Transverse colon (tissue), 4 donors: ENCODE results near the gene BABAM1. TPM values are rescaled to one million over a fixed set of nuclear protein-coding genes. Genes with fewer than 3 reads are reported as not detected.

Experiments
- DNase-seq: peaks from one replicate; pipeline ENCODE4 v3.0.0-alpha.2; 2019
- H3K27ac ChIP-seq, 4 donors: fragments of 200-600 bp; sonication (generic); 2 replicates each; pipeline ENCODE4 v1.5.1; 2016 to 2018; ENCODE audit warnings: inconsistent platforms in 4 of 4
- H3K27me3 ChIP-seq: fragments of 200-600 bp; sonication (generic); 2 replicates; pipeline ENCODE4 v1.5.1; 2017; ENCODE audit warnings: inconsistent platforms
- H3K36me3 ChIP-seq, 4 donors: fragments of 200-600 bp; sonication (generic); 2 replicates each; pipeline ENCODE4 v1.5.1; 2017 to 2019; ENCODE audit warnings: inconsistent platforms in 4 of 4
- H3K4me1 ChIP-seq, 4 donors: fragments of 200-600 bp; sonication (generic); 2 replicates each; pipeline ENCODE4 v1.5.1; 2017 to 2020; ENCODE audit warnings: inconsistent platforms in 4 of 4
- H3K4me3 ChIP-seq, 4 donors: fragments of 200-600 bp; sonication (generic); 1 replicate in 1 of 4; 2 replicates in 3 of 4; pipeline versions ENCODE4 v1.5.1 to v1.6.1; 2017 to 2019; ENCODE audit warnings: inconsistent platforms in 4 of 4
- H3K9me3 ChIP-seq, 2 donors: fragments of 200-600 bp; sonication (generic); 2 replicates each; pipeline ENCODE4 v1.5.1; 2017 to 2019; ENCODE audit warnings: inconsistent platforms in 2 of 2
- EP300 ChIP-seq: sonication (generic); formaldehyde crosslinking; IDR thresholded peaks from one replicate; pipeline ENCODE4 v1.6.1; 2017; ENCODE audit warnings: antibody characterized with exemption, low read depth
- POLR2A ChIP-seq: fragments of 450-650 bp; IDR thresholded peaks from one replicate; pipeline ENCODE4 v1.6.1; 2016; ENCODE audit warnings: antibody characterized with exemption, mild to moderate bottlenecking, moderate library complexity
- POLR2AphosphoS5 ChIP-seq, 3 donors: sonication (generic); formaldehyde crosslinking; IDR thresholded peaks; one replicate each; pipeline ENCODE4 v1.6.1; 2016; ENCODE audit warnings: antibody characterized with exemption in 3 of 3
- WGBS, 2 donors: methylation state at CpG; one replicate each; pipeline ENCODE4 v1.1.5; 2018; ENCODE audit warnings: low coverage in 1 of 2; 5-methylcytosine and 5-hydroxymethylcytosine counted together
- in situ Hi-C, 4 donors: fragments of 200-750 bp; cut with MboI; loops; one replicate each; pipeline versions ENCODE4 v1.15.0 to v1.15.1; 2017; ENCODE audit warnings: low sequenced_read_pairs in 3 of 4, low pct_ligation_motif_present in 1 of 4, low pct_unique_long_range_greater_than_20kb in 1 of 4
- intact Hi-C: fragments of 100-400 bp; cut with DNase I; formaldehyde crosslinking; loops from one replicate; pipeline ENCODE4 v1.15.1; 2023; ENCODE audit warnings: low total_unique reads
- total RNA-seq, 4 donors: library from RNA; depleted of rRNA; stranded (reverse); fragments of >200 nt; gene quantifications; one replicate each; pipeline ENCODE4 v1.1.0, GENCODE V29; 2016
- TF ChIP-seq, protein P1 (sequence below), 5 experiments: fragments of 200-600 bp in 3 of 5; fragments of 450-650 bp in 2 of 5; sonication (generic) in 3 of 5; IDR thresholded peaks; 1 replicate in 2 of 5; 2 replicates in 3 of 5; pipeline ENCODE4 v1.5.1; 2016 to 2017; ENCODE audit warnings: antibody characterized with exemption in 5 of 5, inconsistent platforms in 3 of 5, mild to moderate bottlenecking in 2 of 5, moderate library complexity in 1 of 5

BABAM1 gene
- total RNA-seq, 4 donors from 2014 or later: 56.2 to 364 (median 80.2) TPM

DNA sequence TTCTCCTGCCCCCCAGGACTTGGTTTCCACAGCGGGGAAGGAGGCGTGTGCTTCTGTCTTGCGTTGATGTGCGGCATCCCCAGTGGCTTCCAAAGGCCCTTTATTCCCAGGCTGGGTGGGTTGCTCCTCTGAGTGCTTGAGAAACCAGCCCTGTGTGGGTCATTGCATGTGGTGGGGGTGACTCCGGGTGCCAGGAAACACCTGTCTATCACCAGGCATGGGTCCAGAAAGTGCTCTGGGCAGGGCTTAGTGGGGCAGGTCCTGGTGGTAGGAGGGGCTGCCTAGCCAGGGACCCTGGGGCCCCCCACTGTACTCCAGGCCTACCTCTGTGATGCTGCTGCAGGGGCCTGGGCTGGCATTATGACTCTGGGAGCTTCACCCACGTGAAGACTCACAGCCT is 51.7 kb downstream of the BABAM1 start:
- TF ChIP-seq, protein P1, sequence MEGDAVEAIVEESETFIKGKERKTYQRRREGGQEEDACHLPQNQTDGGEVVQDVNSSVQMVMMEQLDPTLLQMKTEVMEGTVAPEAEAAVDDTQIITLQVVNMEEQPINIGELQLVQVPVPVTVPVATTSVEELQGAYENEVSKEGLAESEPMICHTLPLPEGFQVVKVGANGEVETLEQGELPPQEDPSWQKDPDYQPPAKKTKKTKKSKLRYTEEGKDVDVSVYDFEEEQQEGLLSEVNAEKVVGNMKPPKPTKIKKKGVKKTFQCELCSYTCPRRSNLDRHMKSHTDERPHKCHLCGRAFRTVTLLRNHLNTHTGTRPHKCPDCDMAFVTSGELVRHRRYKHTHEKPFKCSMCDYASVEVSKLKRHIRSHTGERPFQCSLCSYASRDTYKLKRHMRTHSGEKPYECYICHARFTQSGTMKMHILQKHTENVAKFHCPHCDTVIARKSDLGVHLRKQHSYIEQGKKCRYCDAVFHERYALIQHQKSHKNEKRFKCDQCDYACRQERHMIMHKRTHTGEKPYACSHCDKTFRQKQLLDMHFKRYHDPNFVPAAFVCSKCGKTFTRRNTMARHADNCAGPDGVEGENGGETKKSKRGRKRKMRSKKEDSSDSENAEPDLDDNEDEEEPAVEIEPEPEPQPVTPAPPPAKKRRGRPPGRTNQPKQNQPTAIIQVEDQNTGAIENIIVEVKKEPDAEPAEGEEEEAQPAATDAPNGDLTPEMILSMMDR (IDR thresholded peaks at IDR 0.05): no peak
- TF ChIP-seq POLR2AphosphoS5 (IDR thresholded peaks at IDR 0.05) (no peak), EP300 (no peak), POLR2A (no peak)
- no peaks in the 10 kb centered on the region for H3K27me3 ChIP-seq
- H3K4me3 ChIP-seq: no peak overlapping the region
- no peak for DNase-seq
- H3K9me3 ChIP-seq: no peaks in the 10 kb centered on the region
- 79 to 81% methylated on average over 2 to 5 of the region's 6 CpGs for WGBS, 2 donors
- intact Hi-C loops: no loop called here
- peak overlapping the region in 1 of 4 donors; percentile 74 for H3K27ac ChIP-seq
- in situ Hi-C loops: no loop called here
- peaks cover 0 to 12% (median 8%) of the 10 kb centered on the region in 4 donors for H3K4me1 ChIP-seq
- peaks cover 0 to 35% (median 16%) of the 10 kb centered on the region in 4 donors for H3K36me3 ChIP-seq

- H3K27me3 ChIP-seq: no peaks in the 10 kb centered on the region
- H3K4me3 ChIP-seq: no peak overlapping the region
- TF ChIP-seq EP300 (no peak), POLR2AphosphoS5 (IDR thresholded peaks at IDR 0.05) (no peak), POLR2A (no peak)
- TF ChIP-seq, protein P1 (IDR thresholded peaks at IDR 0.05): no peak
- H3K36me3 ChIP-seq: peaks cover 0 to 28% (median 13%) of the 10 kb centered on the region in 4 donors
- peaks cover 0 to 12% (median 8%) of the 10 kb centered on the region in 4 donors for H3K4me1 ChIP-seq
- DNase-seq: no peak
- WGBS, 2 donors: 90 to 92% methylated on average over 5 to 40 of the region's 40 CpGs
- in situ Hi-C loops: no loop called here
- H3K27ac ChIP-seq: no peak overlapping the region
- H3K9me3 ChIP-seq: no peaks in the 10 kb centered on the region
- intact Hi-C loops: no loop called here
These were observed 52.4 kb downstream of the BABAM1 start for GRCh38 chr19:17319473-17320238.

- H3K36me3 ChIP-seq: peaks cover 0 to 24% (median 12%) of the 10 kb centered on the region in 4 donors
- H3K27me3 ChIP-seq: no peaks in the 10 kb centered on the region
- TF ChIP-seq POLR2A: no peak
- TF ChIP-seq, protein P1 (IDR thresholded peaks at IDR 0.05): no peak
- no peak for TF ChIP-seq POLR2AphosphoS5 (IDR thresholded peaks at IDR 0.05)
- no peak for TF ChIP-seq EP300
- H3K4me3 ChIP-seq: no peak overlapping the region
- in situ Hi-C loops (no loop called here), intact Hi-C loops (no loop called here)
- DNase-seq: no peak
- peaks cover 0 to 12% (median 8%) of the 10 kb centered on the region in 4 donors for H3K4me1 ChIP-seq
- no peak overlapping the region for H3K27ac ChIP-seq
- WGBS, 2 donors: 89% methylated on average over 9 of the region's 11 CpGs; no CpG with 5 or more reads in 1 of the 2 donors
- no peaks in the 10 kb centered on the region for H3K9me3 ChIP-seq
These were observed 53.2 kb downstream of the BABAM1 start for GRCh38 chr19:17320435-17320834.

DNA sequence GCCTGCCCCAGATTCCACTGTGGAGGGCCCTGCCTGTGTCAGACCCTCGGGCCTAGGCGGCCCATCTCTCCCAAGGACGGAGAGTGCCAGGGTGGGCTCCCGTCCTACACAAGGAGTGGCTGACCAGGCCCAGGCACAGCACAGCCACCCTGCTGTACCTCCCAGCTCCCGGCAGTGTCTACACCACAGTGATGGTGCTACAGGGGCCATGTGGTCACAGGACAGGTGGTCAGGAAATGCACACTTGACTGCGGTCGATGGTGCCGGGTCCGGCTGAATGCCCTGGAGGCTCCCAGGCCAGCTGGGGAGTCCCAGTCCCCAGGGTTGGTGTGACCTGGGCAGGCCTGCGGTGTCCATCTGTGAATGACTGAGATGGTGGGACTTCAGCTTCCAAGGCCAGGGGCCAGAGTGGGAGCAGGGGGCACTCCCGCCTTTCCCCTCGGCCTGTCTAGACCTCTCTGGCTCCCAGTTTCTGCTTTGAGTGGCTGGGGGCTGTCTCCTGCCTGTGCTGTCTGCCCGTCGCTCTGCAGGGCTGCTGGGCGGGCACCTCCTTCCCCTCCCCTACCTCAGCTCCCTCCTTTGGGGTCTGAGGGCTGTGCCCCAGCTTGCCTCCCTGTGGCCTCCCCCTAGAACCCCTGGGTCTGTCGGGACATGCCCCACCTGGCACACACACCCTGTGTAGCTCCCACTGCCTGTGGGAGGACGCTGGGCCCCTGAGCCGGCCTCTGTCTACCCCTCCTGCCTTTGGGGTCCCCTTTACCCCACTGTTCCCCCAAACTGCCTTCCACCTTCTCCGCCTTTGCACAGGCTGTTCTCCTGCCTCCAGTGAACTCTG is 54.6 kb downstream of the BABAM1 start:
- Histone ChIP-seq H3K27ac (no peak overlapping the region), H3K27me3 (no peaks in the 10 kb centered on the region), H3K4me3 (no peak overlapping the region), H3K36me3 (peaks cover 0 to 19% (median 8%) of the 10 kb centered on the region in 4 donors), H3K9me3 (no peaks in the 10 kb centered on the region), H3K4me1 (peaks cover 0 to 10% (median 7%) of the 10 kb centered on the region in 4 donors)
- intact Hi-C loops: no loop called here
- in situ Hi-C loops: no loop called here
- WGBS, 2 donors: 88 to 91% methylated on average over 5 to 19 of the region's 19 CpGs
- no peak for DNase-seq
- TF ChIP-seq POLR2AphosphoS5 (IDR thresholded peaks at IDR 0.05): no peak
- TF ChIP-seq, protein P1 (IDR thresholded peaks at IDR 0.05): no peak
- no peak for TF ChIP-seq POLR2A
- no peak for TF ChIP-seq EP300
